ENCODE measurements around the gene RNLS.
"Not testable (repeated sequence)": the region's sequence is repeated elsewhere in the genome, so short reads cannot be mapped to it uniquely, and the experiment has no call there.

RNLS gene

GRCh38 chr10:88383276-88383675 is 199.8 kb downstream of the RNLS start:
- DNase-seq = no peak

DNA sequence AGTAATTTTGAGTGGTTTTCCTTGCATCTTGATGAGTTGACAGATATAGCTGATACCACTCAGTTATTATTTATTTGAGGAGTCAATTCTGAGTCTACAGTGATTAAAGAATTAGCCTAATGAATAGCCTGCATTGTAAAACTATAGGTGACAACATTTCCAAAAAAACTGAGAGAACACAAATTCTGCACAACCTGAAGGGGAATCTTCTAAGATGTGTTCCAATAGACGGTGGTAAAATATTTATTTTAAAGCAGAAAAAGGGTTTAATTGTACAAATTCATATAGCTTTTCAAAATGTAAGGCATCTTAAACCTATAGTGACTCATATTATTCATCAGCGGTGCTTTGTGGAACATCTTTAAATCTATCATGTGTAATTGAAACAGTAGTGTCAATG is 200.4 kb downstream of the RNLS start:
- no peak for DNase-seq

DNA sequence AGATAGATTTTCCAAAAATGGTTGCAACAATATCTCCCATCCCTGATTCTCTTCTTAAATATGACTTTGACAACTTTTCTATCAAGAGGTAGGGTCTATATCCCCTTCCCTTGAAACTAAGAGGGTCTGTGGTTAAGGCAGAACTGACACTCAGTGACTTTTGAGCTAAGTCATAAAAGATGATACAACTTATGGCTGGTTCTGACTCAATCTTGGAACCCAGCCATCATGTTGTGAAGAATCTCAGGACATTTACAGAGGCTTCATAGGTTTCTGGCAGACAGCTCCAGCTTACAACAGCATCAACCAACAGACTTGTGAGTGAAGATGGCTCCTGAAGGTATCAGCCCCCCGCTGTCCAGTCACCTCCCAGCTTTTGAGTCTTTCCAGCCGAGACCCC is 203.5 kb downstream of the RNLS start:
- no peak for DNase-seq

DNA sequence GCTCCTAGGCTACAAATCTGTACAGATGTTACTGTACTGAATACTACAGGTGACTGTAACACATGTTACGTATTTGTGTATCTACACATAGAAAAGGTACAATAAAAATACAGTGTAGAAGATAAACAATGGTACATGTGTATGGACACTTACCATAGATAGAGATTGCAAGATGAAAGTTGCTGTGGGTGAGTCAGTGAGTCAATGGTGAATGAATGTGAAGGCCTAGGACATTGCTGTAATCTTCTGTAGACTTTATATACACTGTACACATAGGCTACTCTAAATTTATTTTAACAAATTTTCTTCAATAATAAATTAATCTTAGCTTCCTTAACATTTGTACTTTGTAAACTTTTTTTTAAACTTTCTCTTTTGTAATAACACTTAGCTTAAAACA is 205.6 kb downstream of the RNLS start:
- DNase-seq = no peak

GRCh38 chr10:88374392-88375175 is 208.5 kb downstream of the RNLS start:
- no peak for DNase-seq

DNA sequence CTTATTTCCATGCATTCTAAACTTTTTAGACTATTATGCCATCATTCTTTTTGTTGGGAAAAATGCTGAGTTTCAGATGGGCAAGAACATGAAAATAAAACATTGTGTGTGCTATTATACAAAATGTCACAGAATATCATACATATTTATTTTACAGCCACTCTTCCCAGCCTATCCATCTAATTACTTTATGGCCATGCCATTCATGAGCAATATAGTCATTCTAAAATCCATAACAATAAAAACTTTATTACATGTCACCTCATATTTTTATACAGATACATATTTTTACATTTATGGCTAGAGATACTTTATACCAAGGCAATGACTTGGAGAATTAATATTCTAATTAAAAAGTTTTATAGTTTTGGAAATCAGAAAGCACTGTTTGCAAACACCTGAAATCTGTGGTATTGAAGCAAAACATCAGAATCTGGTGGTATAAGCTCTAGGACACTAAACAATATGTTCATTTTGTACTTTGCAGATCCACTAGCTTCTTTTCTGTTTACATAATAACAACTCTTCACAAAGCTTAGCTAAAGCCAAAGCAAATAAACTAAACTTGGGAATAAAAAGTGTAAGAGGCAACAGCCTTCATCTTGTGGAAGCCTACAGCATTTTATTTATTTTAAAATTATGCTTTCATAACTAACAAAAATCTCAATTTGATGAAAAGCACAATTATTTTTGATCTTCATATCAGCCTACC is 210.1 kb downstream of the RNLS start:
- DNase-seq = no peak

DNA sequence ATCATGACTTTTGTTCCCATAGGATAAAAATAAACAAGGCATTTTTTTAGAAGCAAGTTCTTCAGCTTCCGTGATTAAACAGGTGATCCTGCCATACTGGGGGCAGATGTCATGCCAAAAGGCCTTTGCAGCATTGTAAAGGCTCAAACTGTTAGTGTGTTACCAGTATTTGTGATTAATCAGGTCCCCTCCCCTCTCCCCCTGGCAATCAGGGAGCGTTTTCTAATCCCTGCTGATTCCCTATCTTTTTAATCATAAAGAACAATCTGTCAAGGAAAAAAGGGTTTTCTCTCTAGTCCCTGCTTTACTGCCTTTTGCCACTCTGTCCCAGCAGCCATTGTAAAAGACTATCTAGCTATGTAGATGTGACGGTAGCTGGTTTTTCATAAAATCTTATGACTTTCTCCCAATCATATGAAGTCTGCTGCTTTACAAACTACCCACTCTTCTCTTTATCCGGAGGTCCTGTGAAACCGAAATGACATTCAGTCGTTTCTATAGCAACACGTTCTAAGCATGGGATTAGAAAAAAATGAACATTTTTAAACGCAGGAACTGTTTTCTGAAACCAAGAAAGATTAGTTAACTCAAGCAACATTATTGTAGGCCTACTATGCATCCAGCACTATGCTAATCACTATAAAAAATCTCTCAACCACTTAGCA is 210.9 kb downstream of the RNLS start:
- DNase-seq = peak in 1 of 2 experiments; percentile 65

DNA sequence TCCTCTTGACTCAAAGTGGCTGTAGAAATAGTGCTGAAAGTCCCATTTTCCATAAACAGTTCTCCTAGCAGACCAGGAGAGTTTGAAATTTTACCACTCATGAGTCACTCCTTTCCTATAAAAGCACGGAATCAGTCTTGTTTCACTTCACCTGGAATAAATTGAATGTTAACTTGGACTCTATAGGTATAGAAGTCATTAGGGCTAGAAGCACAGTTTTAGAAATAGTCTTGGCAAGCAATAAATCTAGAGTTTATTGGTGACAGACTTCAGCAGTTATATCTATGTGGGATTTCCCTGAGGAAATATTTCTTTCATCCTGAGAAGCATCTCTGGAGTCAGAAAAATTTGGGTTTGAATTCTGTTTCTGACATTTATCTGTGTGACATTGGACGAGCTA is 212.4 kb downstream of the RNLS start:
- no peak for DNase-seq

GRCh38 chr10:88366772-88367171 is 216.3 kb downstream of the RNLS start:
- no peak for DNase-seq

- no peak for DNase-seq
Observed at GRCh38 chr10:88361995-88362807, 220.9 kb downstream of the RNLS start.

GRCh38 chr10:88361494-88361893 is 221.6 kb downstream of the RNLS start:
- no peak for DNase-seq

DNA sequence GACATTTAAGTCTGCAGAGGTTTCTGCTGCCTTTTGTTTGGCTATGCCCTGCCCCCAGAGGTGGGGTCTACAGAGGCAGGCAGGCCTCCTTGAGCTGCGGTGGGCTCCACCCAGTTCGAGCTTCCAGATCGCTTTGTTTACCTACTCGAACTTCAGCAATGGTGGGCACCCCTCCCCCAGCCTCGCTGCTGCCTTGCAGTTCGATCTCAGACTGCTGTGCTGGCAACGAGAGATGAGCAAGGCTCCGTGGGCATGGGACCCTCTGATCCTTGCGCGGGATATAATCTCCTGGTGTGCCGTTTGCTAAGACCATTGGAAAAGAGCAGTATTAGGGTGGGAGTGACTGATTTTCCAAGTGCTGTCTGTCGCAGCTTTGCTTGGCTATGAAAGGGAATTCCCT is 227.4 kb downstream of the RNLS start:
- DNase-seq = not testable (repeated sequence)

- DNase-seq = no peak
Observed at GRCh38 chr10:88347597-88348304, 235.4 kb downstream of the RNLS start.

GRCh38 chr10:88347022-88347421 is 236.1 kb downstream of the RNLS start:
- no peak for DNase-seq

DNA sequence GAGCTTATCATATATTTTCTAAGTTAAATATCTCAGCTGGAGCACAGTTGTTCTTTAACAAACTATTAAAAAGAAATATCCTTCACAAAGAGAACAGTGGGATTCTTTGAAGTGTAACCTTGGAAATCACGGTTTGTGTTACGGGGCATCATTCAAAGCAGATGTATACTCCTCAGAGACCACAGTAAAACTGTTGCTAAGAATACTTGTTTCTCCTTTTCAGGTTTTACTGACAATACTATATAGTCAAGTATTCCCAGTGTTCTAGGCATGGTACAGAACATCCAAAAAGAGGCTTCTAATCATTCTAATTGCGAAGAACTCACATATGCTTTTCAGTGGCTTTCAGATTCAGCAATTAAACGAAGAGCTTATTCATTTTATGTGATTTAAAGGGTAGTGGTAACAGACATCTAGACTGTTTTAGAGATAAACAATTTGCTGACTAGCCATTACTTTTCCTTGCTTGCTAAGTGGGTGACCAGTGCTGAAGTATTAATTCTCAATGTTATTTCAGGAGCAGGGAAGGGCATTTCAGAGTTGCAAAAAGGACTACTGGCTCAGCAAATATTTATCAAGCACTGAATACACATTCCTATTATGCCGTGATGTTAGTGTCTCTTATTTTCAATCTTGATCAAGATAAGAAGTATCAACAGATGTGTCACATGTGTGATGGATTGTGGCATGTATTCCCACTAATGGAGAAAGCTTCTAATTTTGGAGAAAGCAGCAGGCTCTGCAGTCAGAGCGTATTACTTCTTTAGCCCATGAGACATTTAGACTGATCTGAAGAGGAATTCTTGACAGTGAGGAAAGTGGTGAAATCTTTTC is 236.8 kb downstream of the RNLS start:
- DNase-seq = no peak

DNA sequence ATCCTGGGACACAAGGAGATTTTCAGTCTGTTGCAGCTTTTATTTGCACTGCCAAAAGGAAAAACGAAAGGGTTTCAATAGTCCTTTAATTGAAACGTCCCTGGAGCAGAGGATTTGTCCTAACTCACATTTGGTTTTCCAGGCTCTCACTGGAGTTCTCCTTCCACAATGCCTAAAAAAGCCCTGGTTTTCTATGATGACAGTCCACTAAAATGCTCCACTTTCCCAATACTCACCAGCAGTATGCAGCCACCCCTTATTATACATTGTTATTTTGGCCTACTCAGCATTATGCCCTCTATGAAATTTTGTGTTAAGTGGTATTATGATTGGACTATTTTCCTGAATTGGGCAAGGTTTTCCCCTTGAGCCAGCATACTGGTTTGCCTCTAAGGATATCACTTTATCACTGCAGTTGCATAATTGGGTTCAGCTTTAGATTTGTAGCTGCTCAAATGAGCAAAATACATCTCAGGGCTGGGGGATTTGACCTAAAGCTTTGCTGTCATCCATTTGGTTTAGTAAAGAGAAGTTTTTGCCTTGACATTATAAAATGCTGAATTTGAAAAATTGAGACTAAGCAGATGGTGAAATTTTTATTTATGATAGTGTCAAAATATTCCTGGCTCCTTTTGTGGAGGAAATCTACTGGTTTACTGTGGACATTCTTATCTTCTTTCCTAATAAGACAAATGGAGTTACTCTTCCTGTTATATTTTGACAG is 239.2 kb downstream of the RNLS start:
- no peak for DNase-seq

- DNase-seq = peak in 1 of 2 experiments; percentile 57
Observed at GRCh38 chr10:88342733-88343310, 240.3 kb downstream of the RNLS start.

GRCh38 chr10:88337134-88337533 is 246.0 kb downstream of the RNLS start:
- no peak for DNase-seq

- no peak for DNase-seq
Observed at GRCh38 chr10:88336334-88336733, 246.8 kb downstream of the RNLS start.

DNA sequence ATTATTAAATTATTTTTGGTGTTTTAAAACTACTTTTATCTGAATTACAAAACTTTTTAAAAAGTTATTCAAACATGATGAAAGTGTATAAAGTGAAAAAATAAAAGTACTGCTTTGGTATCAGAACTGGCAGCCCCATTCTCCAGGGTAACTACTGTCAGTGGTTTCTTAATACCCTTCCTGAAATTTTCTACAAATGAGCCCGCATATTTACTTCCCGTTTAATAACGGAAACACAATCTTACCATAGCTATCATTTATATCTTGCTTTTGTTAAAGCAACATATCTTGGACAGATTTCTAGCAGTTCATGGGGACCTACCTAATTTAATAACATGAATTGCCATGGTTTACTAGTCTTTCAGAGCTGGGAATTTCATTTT is 249.9 kb downstream of the RNLS start:
- no peak for DNase-seq
